NCI-H2196 treated with DMSO at 0.1 percent for 48 hours (cell line): ENCODE data around the gene AGAP5.
A peak's percentile ranks its signal among the peaks of the same experiment; 100 is the strongest.

Experiments
- DNase-seq: peaks from one replicate; lab custom pipeline; 2025; ENCODE audit not compliant: unreplicated experiment; lab: John Stamatoyannopoulos, UW

The AGAP5 gene

GRCh38 chr10:73655990-73656298, 42.0 kb downstream of the AGAP5 start, which contains the start of gene SYNPO2L:
Gene SYNPO2L (minus strand): TSS chr10:73656029. CDS start chr10:73655922, 107 bp downstream.
- no peak for DNase-seq

- DNase-seq: no peak
Observed at GRCh38 chr10:73655257-73655989, 42.5 kb downstream of the AGAP5 start.

- DNase-seq: no peak
Observed at GRCh38 chr10:73653701-73654100, 44.2 kb downstream of the AGAP5 start.

GRCh38 chr10:73653195-73653594, 44.7 kb downstream of the AGAP5 start:
- DNase-seq: no peak

- DNase-seq: no peak
Observed at GRCh38 chr10:73650537-73651331, 47.2 kb downstream of the AGAP5 start.

- DNase-seq: no peak
Observed at GRCh38 chr10:73649876-73650536, 47.9 kb downstream of the AGAP5 start.

GRCh38 chr10:73648975-73649829, 48.7 kb downstream of the AGAP5 start:
- no peak for DNase-seq

- DNase-seq: no peak
Observed at GRCh38 chr10:73647875-73648651, 49.8 kb downstream of the AGAP5 start.

- no peak for DNase-seq
Observed at GRCh38 chr10:73647211-73647874, 50.6 kb downstream of the AGAP5 start.

- DNase-seq: no peak
Observed at GRCh38 chr10:73646598-73647041, 51.3 kb downstream of the AGAP5 start.

- no peak for DNase-seq
Observed at GRCh38 chr10:73645251-73645650, 52.7 kb downstream of the AGAP5 start.

- no peak for DNase-seq
Observed at GRCh38 chr10:73644767-73645166, 53.1 kb downstream of the AGAP5 start.

GRCh38 chr10:73644015-73644743, 53.7 kb downstream of the AGAP5 start:
- peak; percentile 19 for DNase-seq

- DNase-seq: no peak
Observed at GRCh38 chr10:73643362-73643761, 54.5 kb downstream of the AGAP5 start.

- DNase-seq: no peak
Observed at GRCh38 chr10:73641328-73642060, 56.4 kb downstream of the AGAP5 start, which contains the start of gene MYOZ1. Gene MYOZ1 (minus strand): TSS chr10:73641474. CDS start chr10:73640017, 1,457 bp downstream.

GRCh38 chr10:73639286-73639685, 58.6 kb downstream of the AGAP5 start:
- no peak for DNase-seq

- DNase-seq: no peak
Observed at GRCh38 chr10:73635781-73636180, 62.1 kb downstream of the AGAP5 start.

- DNase-seq: no peak
Observed at GRCh38 chr10:73634421-73634820, 63.5 kb downstream of the AGAP5 start.
